HG02938 (cell line): ENCODE data around the gene OR11H7.
"Not testable (repeated sequence)": the region's sequence is repeated elsewhere in the genome, so short reads cannot be mapped to it uniquely, and the experiment has no call there.

Experiments used
- ATAC-seq: cut with Tn5 transposase; IDR thresholded peaks from one replicate; pipeline ENCODE4 v1.9.1; 2021; ENCODE audit warnings: mild to moderate bottlenecking, moderate library complexity; ENCODE audit not compliant: unreplicated experiment

Gene OR11H7

GRCh38 chr14:20228681-20229080 lies at the start of gene OR11H7:
TSS of gene OR11H7 (plus strand) at chr14:20228981.
- no peak for ATAC-seq

- no peak for ATAC-seq
Observed at GRCh38 chr14:20179218-20179617, 49.6 kb upstream of the OR11H7 start.

- no peak for ATAC-seq
Observed at GRCh38 chr14:20179880-20180279, 48.9 kb upstream of the OR11H7 start.

GRCh38 chr14:20180486-20180885 lies 48.3 kb upstream of the OR11H7 start:
- no peak for ATAC-seq

- no peak for ATAC-seq
Observed at GRCh38 chr14:20184181-20184580, 44.6 kb upstream of the OR11H7 start.

GRCh38 chr14:20190596-20190995 lies 38.2 kb upstream of the OR11H7 start, which contains the start of gene OR11G2:
TSS of gene OR11G2 (plus strand) at chr14:20190896. CDS start at chr14:20197438, 6,542 bp downstream.
- no peak for ATAC-seq

- ATAC-seq, result no peak
Observed at GRCh38 chr14:20191396-20191795, 37.4 kb upstream of the OR11H7 start.

- no peak for ATAC-seq
Observed at GRCh38 chr14:20194101-20194500, 34.7 kb upstream of the OR11H7 start.

- not testable (repeated sequence) for ATAC-seq
Observed at GRCh38 chr14:20195170-20195569, 33.6 kb upstream of the OR11H7 start.

- ATAC-seq, result no peak
Observed at GRCh38 chr14:20195911-20196310, 32.9 kb upstream of the OR11H7 start.

- ATAC-seq, result no peak
Observed at GRCh38 chr14:20197459-20197858, 31.3 kb upstream of the OR11H7 start.

GRCh38 chr14:20198991-20199390 lies 29.8 kb upstream of the OR11H7 start:
- no peak for ATAC-seq

- ATAC-seq, result no peak
Observed at GRCh38 chr14:20204721-20205120, 24.1 kb upstream of the OR11H7 start.

GRCh38 chr14:20209595-20209994 lies 19.2 kb upstream of the OR11H7 start:
- no peak for ATAC-seq

- not testable (repeated sequence) for ATAC-seq
Observed at GRCh38 chr14:20212406-20212805, 16.4 kb upstream of the OR11H7 start.

- no peak for ATAC-seq
Observed at GRCh38 chr14:20215196-20215595, 13.6 kb upstream of the OR11H7 start.

- ATAC-seq, result no peak
Observed at GRCh38 chr14:20219033-20219432, 9.7 kb upstream of the OR11H7 start.

- ATAC-seq, result no peak
Observed at GRCh38 chr14:20223410-20223809, 5.4 kb upstream of the OR11H7 start, which contains the start of gene OR11H6. TSS of gene OR11H6 (plus strand) at chr14:20223710. CDS start at chr14:20223710, 0 bp downstream.

- ATAC-seq, result not testable (repeated sequence)
Observed at GRCh38 chr14:20235415-20235814, 6.6 kb downstream of the OR11H7 start.

GRCh38 chr14:20247646-20248246 lies 19.0 kb downstream of the OR11H7 start:
- no peak for ATAC-seq

- ATAC-seq, result no peak
Observed at GRCh38 chr14:20262642-20263128, 33.9 kb downstream of the OR11H7 start.

- not testable (repeated sequence) for ATAC-seq
Observed at GRCh38 chr14:20264361-20264760, 35.6 kb downstream of the OR11H7 start.

- no peak for ATAC-seq
Observed at GRCh38 chr14:20274062-20274461, 45.3 kb downstream of the OR11H7 start.
